Tibial nerve (tissue), 4 donors: Measurements from ENCODE around the gene C1orf116.

Source experiments
- CTCF ChIP-seq, 5 experiments: fragments of 200-600 bp in 3 of 5; fragments of 450-650 bp in 2 of 5; sonication (generic) in 3 of 5; IDR thresholded peaks; one replicate each; pipeline ENCODE4 v1.5.1; 2016 to 2019; ENCODE audit warnings: antibody characterized with exemption in 5 of 5, mild to moderate bottlenecking in 3 of 5, moderate library complexity in 2 of 5
- EP300 ChIP-seq, 2 donors: sonication (generic); formaldehyde crosslinking; IDR thresholded peaks; one replicate each; pipeline ENCODE4 v1.6.1; 2017; ENCODE audit warnings: antibody characterized with exemption in 2 of 2, mild to moderate bottlenecking in 1 of 2
- POLR2A ChIP-seq, 2 donors: fragments of 450-650 bp; IDR thresholded peaks; one replicate each; pipeline ENCODE4 v1.6.1; 2017; ENCODE audit warnings: antibody characterized with exemption in 2 of 2, mild to moderate bottlenecking in 2 of 2, moderate library complexity in 2 of 2

- TF ChIP-seq CTCF (IDR thresholded peaks at IDR 0.05) (peak; percentile 59 to 80 (median 76)), POLR2A (IDR thresholded peaks at IDR 0.05) (no peak), EP300 (IDR thresholded peaks at IDR 0.05) (no peak)
Observed at GRCh38 chr1:207049974-207050391, 17.4 kb upstream of the C1orf116 start.
